DOHH2 (cell line): Measurements from ENCODE around the gene ANKRD13B.

Source experiments
- CTCF ChIP-seq: fragments of 200-600 bp; sonication (generic); IDR thresholded peaks from one replicate; pipeline ENCODE4 v1.5.1; 2014; ENCODE audit warnings: antibody characterized with exemption, mild to moderate bottlenecking, low read depth, low read length; ENCODE audit not compliant: poor library complexity, severe bottlenecking
- EZH2phosphoT487 ChIP-seq: fragments of 200-600 bp; sonication (generic); IDR thresholded peaks from 2 replicates; pipeline ENCODE4 v1.6.1; 2017; ENCODE audit warnings: borderline replicate concordance, mild to moderate bottlenecking, antibody characterized with exemption, low read length, moderate library complexity, mixed read lengths

DNA sequence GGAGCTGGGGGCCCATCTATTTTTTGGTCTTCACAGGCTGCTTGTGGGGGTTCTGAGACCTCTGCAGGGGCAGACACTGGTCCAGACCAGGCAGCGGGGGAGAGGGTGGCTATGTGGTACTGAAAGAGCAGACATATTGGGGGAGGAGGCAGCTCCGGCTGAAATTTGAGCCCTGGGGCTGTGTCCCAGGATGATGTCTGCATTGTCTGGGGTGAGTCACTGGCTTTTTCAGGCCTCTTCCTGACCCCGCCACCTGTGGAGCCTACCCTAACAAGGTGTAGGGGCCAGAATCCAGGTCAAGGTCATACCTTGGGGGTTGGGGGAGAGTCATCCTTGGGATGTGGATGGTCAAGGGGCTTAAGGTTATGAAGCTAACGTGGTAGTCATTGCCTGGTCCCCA lies 27.3 kb downstream of the ANKRD13B start:
- TF ChIP-seq CTCF (no peak), EZH2phosphoT487 (no peak)
